Left cardiac atrium (tissue), 4 donors: ENCODE measurements around the gene PPP1R36. TPM values are rescaled to one million over a fixed set of nuclear protein-coding genes. Genes with fewer than 3 reads are reported as not detected.
"Not testable (repeated sequence)": the region's sequence is repeated elsewhere in the genome, so short reads cannot be mapped to it uniquely, and the experiment has no call there.

Source experiments
- ATAC-seq, 2 donors: fragments of 200-7000 bp; cut with Tn5 transposase; one replicate each; pipeline ENCODE4 v1.9.1; 2020; ENCODE audit warnings: mild to moderate bottlenecking in 2 of 2, moderate library complexity in 2 of 2
- DNase-seq: peaks from one replicate; pipeline ENCODE4 v3.0.0-alpha.2; 2020
- intact Hi-C, 2 donors: fragments of 100-400 bp; cut with DNase I; formaldehyde crosslinking; loops; one replicate each; pipeline versions ENCODE4 v1.14.1 to v1.15.1; 2022 to 2023
- total RNA-seq, 2 donors: library from RNA; stranded (reverse); fragmentation: NEBNext Ultra II Directional; extraction: Animal tissue kit (Norgen Biotek cat#: 25700); gene quantifications; one replicate each; pipeline ENCODE4 v1.2.1, GENCODE V29; 2021
- donor health status: DM: no; HTN: yes; CAD: no.
- donor health status: DM: no; HTN: yes; CAD: no; lungs with severe emphysema.
- donor health status: DM: yes; HTN: yes; CAD: no.
- donor health status: Dilated cardiomyopathy.

Gene PPP1R36
- total RNA-seq, 2 donors from 2014 or later = 0.38 to 0.47 TPM

DNA sequence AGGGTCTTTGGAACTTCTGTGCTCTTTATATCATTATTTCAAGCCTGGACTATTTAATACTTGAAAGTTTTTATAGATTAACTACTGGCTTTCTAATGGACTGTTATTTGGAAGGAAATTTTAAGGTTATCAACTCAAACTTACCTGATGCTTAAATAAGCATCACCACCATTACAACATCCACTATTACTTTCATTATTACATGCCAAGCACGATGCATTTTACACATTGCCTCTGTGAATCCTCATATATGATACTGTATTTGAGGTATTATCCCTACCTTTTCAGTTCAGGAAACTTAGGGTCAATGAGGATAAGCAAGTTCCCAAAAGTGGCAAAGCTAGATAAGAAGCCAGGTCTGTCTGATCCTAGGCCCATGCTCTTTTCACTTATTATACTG is 32.8 kb upstream of the PPP1R36 start:
- DNase-seq = no peak
- intact Hi-C loops = no loop called here
- ATAC-seq = no peak

DNA sequence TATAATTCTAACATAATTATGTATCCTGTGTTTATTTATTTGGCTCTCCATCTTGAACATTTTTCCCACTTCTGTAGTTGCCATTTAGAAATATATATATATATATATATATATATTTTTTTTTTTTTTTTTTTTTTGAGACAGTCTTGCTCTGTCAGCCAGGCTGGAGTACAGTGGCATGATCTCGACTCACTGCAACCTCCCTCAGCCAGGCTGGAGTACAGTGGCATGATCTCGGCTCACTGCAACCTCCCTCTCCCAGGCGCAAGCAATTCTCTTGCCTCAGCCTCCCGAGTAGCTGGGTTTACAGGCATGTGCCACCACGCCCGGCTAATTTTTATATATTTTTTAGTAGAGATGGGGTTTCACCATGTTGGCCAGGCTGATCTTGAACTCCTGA is 32.1 kb upstream of the PPP1R36 start:
- ATAC-seq, intact Hi-C loops, DNase-seq: not testable (repeated sequence)

DNA sequence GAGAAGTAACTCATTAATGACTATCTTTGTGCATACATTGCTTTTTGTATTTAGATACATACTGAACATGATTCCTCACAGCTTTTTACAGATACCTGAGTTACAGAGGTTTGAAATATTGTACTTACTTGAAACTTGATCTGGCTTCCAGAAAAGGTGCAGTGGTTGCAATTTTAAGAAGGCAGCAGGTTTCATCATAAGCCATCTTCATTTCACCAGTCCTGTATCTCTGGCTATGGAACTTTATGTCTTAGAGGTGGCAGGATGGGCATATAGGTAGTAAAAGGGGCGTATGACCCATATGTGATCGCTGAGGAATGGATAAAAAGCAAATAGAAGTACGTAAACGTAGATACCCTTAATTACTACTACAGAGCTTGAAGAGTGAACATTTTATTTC is 31.5 kb upstream of the PPP1R36 start:
- intact Hi-C loops = no loop called here
- ATAC-seq (no peak), DNase-seq (no peak)

DNA sequence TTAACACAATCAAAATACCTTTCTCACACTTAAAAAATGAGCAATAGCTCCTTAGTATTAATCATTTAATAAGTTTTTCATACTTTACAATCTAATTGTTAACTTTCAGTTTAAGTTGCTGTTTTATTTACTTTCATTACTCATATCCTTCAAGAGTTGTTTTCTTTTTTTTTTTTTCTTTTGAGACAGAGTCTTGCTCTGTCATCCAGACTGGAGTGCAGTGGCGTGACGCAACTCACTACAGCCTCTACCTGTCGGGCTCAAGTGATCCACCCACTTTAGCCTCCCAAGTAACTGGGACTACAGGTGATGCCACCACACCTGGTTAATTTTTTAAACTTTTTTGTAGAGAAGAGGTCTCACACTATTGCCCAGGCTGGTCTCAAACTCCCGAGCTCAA is 29.1 kb upstream of the PPP1R36 start:
- ATAC-seq (no peak), DNase-seq (no peak)
- intact Hi-C loops = no loop called here

DNA sequence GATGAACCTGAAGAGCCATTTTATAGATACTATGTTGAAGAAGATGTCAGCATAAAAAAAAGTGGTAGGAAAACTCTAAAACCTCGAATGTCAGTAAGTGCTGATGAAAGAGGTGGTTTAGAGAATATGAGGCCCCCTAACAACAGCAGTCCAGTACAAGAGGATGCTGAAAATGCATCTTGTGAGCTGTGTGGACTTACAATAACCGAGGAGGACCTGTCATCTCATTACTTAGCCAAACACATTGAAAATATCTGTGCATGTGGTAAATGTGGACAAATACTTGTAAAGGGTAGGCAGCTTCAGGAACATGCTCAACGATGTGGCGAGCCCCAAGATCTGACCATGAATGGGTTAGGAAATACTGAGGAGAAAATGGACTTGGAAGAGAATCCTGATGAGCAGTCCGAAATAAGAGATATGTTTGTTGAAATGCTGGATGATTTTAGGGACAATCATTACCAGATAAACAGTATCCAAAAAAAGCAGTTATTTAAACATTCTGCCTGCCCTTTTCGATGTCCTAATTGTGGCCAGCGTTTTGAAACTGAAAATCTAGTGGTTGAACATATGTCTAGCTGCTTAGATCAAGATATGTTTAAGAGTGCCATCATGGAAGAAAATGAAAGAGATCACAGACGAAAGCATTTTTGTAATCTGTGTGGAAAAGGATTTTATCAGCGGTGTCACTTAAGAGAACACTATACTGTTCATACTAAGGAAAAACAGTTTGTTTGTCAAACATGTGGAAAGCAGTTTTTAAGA is 27.0 kb upstream of the PPP1R36 start:
- ATAC-seq (no peak), DNase-seq (no peak)
- intact Hi-C loops = no loop called here

DNA sequence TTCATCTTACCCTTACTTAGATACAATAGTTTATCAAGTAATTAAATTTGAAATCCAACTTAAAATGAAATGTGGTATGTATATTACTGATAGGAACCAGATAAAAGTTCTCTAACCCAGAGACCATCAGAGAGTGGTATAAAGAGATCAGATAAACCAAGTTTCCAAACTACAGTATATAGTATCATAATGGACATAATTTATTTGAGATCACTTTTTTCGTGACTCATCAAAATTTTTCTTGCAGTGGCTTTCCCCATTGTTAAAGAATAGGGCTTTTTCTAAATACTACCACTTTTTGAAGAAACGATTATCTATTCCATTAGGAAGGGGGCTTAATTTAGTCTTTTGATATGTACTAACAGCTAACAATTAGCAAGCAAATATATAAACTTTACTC is 24.4 kb upstream of the PPP1R36 start:
- ATAC-seq = no peak
- no peak for DNase-seq
- intact Hi-C loops = no loop called here

DNA sequence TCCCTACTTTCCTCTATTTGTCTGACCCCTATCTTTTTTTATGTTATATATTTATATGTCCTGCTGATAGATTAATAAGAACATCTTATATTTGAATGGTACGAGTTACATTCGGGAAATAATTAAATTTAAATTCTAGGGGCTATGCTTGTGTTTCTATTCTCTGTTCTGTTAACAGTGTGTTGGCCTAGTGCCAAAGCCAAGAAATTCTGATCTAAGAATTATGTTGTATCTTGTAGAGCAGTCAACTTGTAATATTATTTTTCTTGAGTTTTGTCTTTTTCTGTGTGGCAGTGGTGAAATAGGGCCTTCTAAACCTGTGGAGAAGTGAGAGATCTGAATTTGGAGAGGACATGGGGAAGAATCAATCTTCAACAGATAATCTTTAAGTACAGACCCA is 18.2 kb upstream of the PPP1R36 start:
- intact Hi-C loops = loop anchor here in 1 of 2 donors (10.0 kb wide), 1 partner anchor 103 kb away; no protein-coding TSS in a partner anchor
- DNase-seq = no peak
- ATAC-seq = no peak

DNA sequence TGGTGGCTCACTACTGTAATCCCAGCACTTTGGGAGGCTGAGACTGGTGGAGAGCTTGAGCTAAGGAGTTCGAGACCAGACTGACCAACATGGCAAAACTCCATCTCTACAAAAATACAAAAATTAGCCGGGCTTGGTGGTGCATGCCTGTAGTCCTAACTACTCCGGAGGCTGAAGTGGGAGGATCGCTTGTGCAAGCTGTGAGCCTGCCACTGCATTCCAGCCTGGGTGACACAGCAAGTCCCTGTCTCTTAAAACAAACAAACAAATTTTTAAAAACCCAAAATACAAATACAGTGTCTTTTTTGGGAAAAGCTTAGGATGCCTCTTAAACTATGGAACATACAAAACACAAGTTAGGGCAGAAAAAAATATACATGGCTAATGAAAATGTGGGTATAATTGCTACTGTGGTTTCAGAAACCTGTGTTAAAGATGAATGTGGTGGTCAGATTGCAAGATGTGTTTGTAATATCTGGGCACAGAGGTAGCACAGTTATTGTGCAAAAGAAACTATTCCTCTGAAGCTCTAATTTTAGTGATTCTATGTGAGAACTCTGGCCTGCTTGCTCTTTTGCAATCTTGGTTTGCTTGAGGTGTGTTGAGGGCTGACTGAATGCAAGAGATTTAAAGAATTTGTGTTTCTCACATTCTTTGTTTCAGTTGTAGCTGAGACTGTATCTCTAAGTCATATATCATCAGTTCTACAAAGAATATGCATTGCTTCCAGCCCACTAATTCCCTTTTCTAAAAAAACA is 13.1 kb upstream of the PPP1R36 start:
- ATAC-seq = no peak
- intact Hi-C loops = loop anchor here in 1 of 2 donors (10.0 kb wide), 1 partner anchor 98 kb away; no protein-coding TSS in a partner anchor
- DNase-seq = no peak

DNA sequence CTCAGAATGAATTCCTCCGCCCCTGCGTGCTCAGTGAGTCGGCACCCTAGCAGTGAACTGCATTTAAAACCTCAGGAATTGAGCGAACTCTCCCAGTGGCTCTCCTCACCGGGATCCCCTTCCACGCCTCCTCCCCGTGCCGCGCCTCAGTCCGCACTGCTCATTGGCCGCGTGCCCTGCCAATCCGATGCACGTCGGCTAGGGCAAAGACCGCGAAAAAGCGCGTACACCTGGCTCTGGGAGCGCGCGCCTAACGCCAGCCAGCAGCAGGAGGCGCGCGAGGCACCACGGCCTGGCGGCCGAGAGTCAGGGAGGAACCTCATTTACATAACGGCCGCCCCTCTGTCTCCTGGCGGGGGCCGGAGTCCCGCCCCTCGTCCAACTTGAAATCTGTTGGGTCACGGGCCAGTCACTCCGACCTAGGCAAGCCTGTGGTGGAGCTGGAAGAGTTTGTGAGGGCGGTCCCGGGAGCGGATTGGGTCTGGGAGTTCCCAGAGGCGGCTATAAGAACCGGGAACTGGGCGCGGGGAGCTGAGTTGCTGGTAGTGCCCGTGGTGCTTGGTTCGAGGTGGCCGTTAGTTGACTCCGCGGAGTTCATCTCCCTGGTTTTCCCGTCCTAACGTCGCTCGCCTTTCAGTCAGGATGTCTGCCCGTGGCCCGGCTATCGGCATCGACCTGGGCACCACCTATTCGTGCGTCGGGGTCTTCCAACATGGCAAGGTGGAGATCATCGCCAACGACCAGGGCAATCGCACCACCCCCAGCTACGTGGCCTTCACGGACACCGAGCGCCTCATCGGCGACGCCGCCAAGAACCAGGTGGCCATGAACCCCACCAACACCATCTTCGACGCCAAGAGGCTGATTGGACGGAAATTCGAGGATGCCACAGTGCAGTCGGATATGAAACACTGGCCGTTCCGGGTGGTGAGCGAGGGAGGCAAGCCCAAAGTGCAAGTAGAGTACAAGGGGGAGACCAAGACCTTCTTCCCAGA is 9.3 kb upstream of the PPP1R36 start, which contains the start of gene HSPA2:
Gene HSPA2, plus strand, starts transcription at position 534 of the 995 bp plus-strand sequence. Its CDS starts 109 bp downstream, at position 643.
- ATAC-seq = peak; percentile 96 to 98
- intact Hi-C loops = loop anchor here in 1 of 2 donors (5.0 kb wide), 1 partner anchor 97 kb away; no protein-coding TSS in a partner anchor
- DNase-seq = peak; percentile 99

DNA sequence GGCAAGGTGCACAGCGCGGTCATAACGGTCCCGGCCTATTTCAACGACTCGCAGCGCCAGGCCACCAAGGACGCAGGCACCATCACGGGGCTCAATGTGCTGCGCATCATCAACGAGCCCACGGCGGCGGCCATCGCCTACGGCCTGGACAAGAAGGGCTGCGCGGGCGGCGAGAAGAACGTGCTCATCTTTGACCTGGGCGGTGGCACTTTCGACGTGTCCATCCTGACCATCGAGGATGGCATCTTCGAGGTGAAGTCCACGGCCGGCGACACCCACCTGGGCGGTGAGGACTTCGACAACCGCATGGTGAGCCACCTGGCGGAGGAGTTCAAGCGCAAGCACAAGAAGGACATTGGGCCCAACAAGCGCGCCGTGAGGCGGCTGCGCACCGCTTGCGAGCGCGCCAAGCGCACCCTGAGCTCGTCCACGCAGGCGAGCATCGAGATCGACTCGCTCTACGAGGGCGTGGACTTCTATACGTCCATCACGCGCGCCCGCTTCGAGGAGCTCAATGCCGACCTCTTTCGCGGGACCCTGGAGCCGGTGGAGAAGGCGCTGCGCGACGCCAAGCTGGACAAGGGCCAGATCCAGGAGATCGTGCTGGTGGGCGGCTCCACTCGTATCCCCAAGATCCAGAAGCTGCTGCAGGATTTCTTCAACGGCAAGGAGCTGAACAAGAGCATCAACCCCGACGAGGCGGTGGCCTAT is 8.3 kb upstream of the PPP1R36 start:
- intact Hi-C loops = loop anchor here in 1 of 2 donors (5.0 kb wide), 1 partner anchor 96 kb away; no protein-coding TSS in a partner anchor
- ATAC-seq (no peak), DNase-seq (peak; percentile 36)

DNA sequence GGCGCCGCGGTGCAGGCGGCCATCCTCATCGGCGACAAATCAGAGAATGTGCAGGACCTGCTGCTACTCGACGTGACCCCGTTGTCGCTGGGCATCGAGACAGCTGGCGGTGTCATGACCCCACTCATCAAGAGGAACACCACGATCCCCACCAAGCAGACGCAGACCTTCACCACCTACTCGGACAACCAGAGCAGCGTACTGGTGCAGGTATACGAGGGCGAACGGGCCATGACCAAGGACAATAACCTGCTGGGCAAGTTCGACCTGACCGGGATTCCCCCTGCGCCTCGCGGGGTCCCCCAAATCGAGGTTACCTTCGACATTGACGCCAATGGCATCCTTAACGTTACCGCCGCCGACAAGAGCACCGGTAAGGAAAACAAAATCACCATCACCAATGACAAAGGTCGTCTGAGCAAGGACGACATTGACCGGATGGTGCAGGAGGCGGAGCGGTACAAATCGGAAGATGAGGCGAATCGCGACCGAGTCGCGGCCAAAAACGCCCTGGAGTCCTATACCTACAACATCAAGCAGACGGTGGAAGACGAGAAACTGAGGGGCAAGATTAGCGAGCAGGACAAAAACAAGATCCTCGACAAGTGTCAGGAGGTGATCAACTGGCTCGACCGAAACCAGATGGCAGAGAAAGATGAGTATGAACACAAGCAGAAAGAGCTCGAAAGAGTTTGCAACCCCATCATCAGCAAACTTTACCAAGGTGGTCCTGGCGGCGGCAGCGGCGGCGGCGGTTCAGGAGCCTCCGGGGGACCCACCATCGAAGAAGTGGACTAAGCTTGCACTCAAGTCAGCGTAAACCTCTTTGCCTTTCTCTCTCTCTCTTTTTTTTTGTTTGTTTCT is 7.6 kb upstream of the PPP1R36 start:
- intact Hi-C loops = loop anchor here in 1 of 2 donors (5.0 kb wide), 1 partner anchor 95 kb away; no protein-coding TSS in a partner anchor
- DNase-seq (no peak), ATAC-seq (no peak)

DNA sequence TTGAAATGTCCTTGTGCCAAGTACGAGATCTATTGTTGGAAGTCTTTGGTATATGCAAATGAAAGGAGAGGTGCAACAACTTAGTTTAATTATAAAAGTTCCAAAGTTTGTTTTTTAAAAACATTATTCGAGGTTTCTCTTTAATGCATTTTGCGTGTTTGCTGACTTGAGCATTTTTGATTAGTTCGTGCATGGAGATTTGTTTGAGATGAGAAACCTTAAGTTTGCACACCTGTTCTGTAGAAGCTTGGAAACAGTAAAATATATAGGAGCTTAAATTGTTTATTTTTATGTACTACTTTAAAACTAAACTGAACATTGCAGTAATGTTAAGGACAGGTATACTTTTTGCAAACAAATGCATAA is 6.9 kb upstream of the PPP1R36 start:
- ATAC-seq = no peak
- intact Hi-C loops = loop anchor here in 1 of 2 donors (5.0 kb wide), 1 partner anchor 94 kb away; no protein-coding TSS in a partner anchor

DNA sequence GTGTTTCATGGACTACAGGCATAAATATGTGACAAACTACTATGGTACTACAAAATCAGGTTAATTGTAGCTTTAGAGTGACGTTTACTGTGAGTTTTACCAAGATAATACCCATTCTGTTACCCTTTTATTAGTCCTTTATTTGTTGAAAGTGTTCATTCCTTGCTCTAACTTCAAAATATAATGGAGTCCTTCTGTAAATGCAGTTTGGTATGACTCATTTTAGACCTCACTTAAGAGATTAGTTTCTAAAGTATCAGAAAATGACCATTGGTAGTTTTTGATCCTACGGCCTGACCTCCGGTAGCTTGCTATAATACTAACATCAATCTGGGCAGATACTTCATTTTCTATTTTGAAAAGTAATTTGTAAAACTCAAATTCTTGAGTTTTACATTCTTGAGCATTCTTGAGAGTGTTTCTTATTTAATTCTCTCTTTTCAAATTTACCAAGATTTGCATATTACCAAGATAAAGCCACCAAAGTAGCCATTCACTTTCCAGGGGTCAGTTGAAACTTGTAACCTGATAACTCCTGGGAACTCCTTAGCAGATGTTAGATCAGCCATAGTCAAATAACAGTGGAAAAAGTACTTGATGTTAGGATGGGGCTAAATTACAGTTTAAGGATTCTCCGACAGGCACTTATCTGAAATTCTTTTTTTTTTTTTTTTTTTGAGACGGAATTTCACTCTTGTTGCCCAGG is 5.0 kb upstream of the PPP1R36 start:
- ATAC-seq (no peak), DNase-seq (no peak)
- intact Hi-C loops = loop anchor here in 1 of 2 donors (5.0 kb wide), 1 partner anchor 93 kb away; no protein-coding TSS in a partner anchor

More for the DNA sequence above, 6.9 kb upstream of the PPP1R36 start:
- no peak for DNase-seq

DNA sequence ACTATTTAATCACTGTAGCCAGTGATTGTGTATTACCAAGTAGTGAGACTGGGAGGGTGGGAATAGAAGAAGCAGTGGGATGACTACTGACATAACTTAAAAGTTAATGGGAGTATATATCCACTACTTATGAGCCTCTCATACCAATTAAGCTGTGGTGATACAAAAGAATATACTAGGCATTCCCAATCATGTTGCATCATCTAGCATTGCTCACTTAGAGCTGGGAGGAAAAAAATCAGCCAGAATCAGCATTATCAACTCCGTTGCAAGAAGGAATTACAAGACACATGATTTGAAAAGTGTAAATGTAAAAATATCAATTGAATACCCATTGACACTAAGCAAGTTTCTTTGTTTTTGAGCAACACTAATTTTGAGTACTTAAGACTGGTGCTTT is 745 bp upstream of the PPP1R36 start:
- ATAC-seq (no peak), DNase-seq (no peak)
- intact Hi-C loops = no loop called here

DNA sequence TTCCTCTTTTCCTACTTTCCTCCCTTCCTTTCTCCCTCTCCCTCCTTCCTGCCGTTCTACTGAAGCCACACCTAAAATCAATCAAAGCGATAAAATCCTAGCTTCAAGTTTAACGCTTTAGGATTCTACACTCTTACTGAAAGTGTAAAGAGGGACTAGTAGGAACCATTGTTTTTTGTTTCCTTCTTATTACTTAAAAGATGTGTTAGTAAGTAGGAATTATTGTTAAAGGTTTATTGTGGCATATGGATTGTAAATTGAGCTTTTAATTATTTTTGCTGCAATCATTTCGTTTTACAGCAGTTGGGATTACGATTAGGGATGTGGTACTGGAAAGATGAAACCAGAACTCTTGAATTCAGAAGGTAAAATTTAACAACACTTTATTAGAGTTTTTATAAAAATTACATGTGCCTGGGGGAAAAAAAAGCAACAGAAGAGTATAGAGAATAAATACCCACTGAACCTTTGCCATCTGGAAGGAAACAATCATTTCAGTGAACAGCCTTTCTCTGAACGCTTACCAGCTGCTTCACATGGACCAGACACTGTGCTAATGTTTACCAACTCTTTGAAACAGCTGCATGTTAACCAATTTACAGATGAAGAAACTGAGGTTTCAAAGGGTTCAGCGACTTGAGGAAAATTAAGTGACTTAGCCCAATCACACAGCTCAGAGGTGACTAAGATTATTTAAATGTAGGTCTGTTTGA is 1.0 kb downstream of the PPP1R36 start:
- intact Hi-C loops = no loop called here
- ATAC-seq (no peak), DNase-seq (no peak)

DNA sequence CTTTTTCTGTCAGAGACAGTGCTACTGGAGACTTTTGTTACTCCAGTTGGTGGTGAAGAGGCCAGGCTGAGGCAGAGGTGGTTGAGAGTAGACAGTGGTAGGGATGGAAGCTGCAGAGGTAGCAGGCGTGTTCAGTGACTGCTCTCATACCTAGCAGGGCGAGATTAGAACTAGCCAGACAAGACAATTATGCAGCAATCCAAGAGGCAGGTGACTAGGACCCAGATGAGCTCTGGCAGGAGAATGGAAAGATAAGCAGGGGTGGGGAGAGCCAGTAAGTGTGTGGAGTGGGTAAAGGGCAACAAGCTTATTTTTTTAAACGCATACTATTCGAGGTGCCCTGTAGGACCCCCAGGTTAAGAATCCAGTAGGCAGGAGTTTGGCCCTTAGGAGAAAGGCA is 4.8 kb downstream of the PPP1R36 start:
- intact Hi-C loops = no loop called here
- DNase-seq (no peak), ATAC-seq (no peak)
